ENCODE data around the gene HNRNPC.

Gene HNRNPC

GRCh38 chr14:21236948-21237797, 32.1 kb downstream of the HNRNPC start:
- no peak for TF ChIP-seq CTCF (conservative IDR thresholded peaks at IDR 0.05)
- H3K27ac ChIP-seq: peak overlapping the region; percentile 9; the same call in 1 of the 2 replicates

GRCh38 chr14:21234112-21234511, 35.1 kb downstream of the HNRNPC start:
- no peak for TF ChIP-seq CTCF (conservative IDR thresholded peaks at IDR 0.05)
- H3K27ac ChIP-seq: 0 out of 2 replicates have a peak overlapping the region, but pooled peaks have one; percentile 2

- peak; percentile 35 for TF ChIP-seq CTCF (conservative IDR thresholded peaks at IDR 0.05)
- 0 out of 2 replicates have a peak overlapping the region, but pooled peaks have one; percentile 2 for H3K27ac ChIP-seq
These were observed 35.7 kb downstream of the HNRNPC start for GRCh38 chr14:21233457-21234076.

GRCh38 chr14:21231020-21231652, 38.1 kb downstream of the HNRNPC start:
- no peak for TF ChIP-seq CTCF (conservative IDR thresholded peaks at IDR 0.05)
- H3K27ac ChIP-seq: peak overlapping the region; percentile 20

- TF ChIP-seq CTCF (conservative IDR thresholded peaks at IDR 0.05): no peak
- H3K27ac ChIP-seq: peak overlapping the region; percentile 3; the same call in 1 of the 2 replicates
These were observed 39.4 kb downstream of the HNRNPC start for GRCh38 chr14:21229821-21230220.

- H3K27ac ChIP-seq: no peak overlapping the region
- TF ChIP-seq CTCF (conservative IDR thresholded peaks at IDR 0.05): no peak
These were observed 41.3 kb downstream of the HNRNPC start for GRCh38 chr14:21227981-21228380.

- no peak overlapping the region for H3K27ac ChIP-seq
- TF ChIP-seq CTCF (conservative IDR thresholded peaks at IDR 0.05): no peak
These were observed 42.1 kb downstream of the HNRNPC start for GRCh38 chr14:21227150-21227549.

Data from VCaP (cell line).